SK-N-SH (cell line): ENCODE measurements around the gene TSHZ2. TPM values are rescaled to one million over a fixed set of nuclear protein-coding genes. Genes with fewer than 3 reads are reported as not detected.

ENCODE experiments used
- CTCF ChIA-PET: fragments of 300-600, 350-600 bp; formaldehyde crosslinking; extraction: SDS; loops from one replicate; lab custom pipeline; 2021; lab: Yijun Ruan, JAX
- POLR2A ChIA-PET: fragments of 350-600 bp; sonication (Branson Sonifier 250); formaldehyde crosslinking; extraction: SDS; loops from one replicate; lab custom pipeline; 2020; ENCODE audit warnings: antibody characterized with exemption, inconsistent platforms; lab: Yijun Ruan, JAX
- DNase-seq: peaks from one replicate; pipeline ENCODE4 v3.0.0; 2012
- H2AFZ ChIP-seq: fragments of 200-600 bp; sonication (generic); 2 replicates; pipeline ENCODE4 v1.8.1; 2016; ENCODE audit warnings: antibody characterized with exemption, mild to moderate bottlenecking, low read depth
- H3F3A ChIP-seq: fragments of 200-600 bp; sonication (generic); replicated peaks from 2 replicates; pipeline ENCODE3; 2016; ENCODE audit warnings: antibody characterized with exemption, mild to moderate bottlenecking; ENCODE audit not compliant: insufficient read depth
- H3K27ac ChIP-seq, 2 experiments: fragments of 200-500 bp in 1 of 2; fragments of 200-600 bp in 1 of 2; sonication (Bioruptor generic) in 1 of 2; sonication (generic), shearing (Covaris generic) in 1 of 2; 2 replicates each; pipeline versions ENCODE4 v1.5.1 to v1.6.1; 2014 to 2016; ENCODE audit warnings: low read depth in 2 of 2, inconsistent platforms in 1 of 2, low read length in 1 of 2, mild to moderate bottlenecking in 1 of 2, mixed read lengths in 1 of 2
- H3K27me3 ChIP-seq: fragments of 200-600 bp; sonication (generic), shearing (Covaris generic); 2 replicates; pipeline ENCODE4 v1.6.1; 2016; ENCODE audit warnings: mixed run types; ENCODE audit not compliant: insufficient read depth
- H3K36me3 ChIP-seq, 2 experiments: fragments of 200-500 bp in 1 of 2; fragments of 200-600 bp in 1 of 2; sonication (Bioruptor generic) in 1 of 2; sonication (generic) in 1 of 2; replicated peaks in 1 of 2; 2 replicates each; pipeline versions ENCODE3 to v1.5.1; 2014 to 2016; ENCODE audit warnings: low read length in 1 of 2, mild to moderate bottlenecking in 1 of 2; ENCODE audit not compliant: insufficient read depth in 2 of 2, control insufficient read depth in 1 of 2
- H3K4me1 ChIP-seq, 2 experiments: fragments of 200-500 bp in 1 of 2; fragments of 200-600 bp in 1 of 2; sonication (Bioruptor generic) in 1 of 2; sonication (generic), shearing (Covaris generic) in 1 of 2; 2 replicates each; pipeline versions ENCODE4 v1.5.1 to v1.6.1; 2014 to 2016; ENCODE audit warnings: low read depth in 1 of 2, low read length in 1 of 2, mixed run types in 1 of 2; ENCODE audit not compliant: insufficient read depth in 2 of 2, control insufficient read depth in 1 of 2
- H3K4me2 ChIP-seq: fragments of 200-600 bp; sonication (generic), shearing (Covaris generic); 2 replicates; pipeline ENCODE4 v1.6.1; 2017; ENCODE audit warnings: mixed run types
- H3K4me3 ChIP-seq, 2 experiments: fragments of 200-500 bp in 1 of 2; fragments of 200-600 bp in 1 of 2; sonication (Bioruptor generic) in 1 of 2; sonication (generic), shearing (Covaris generic) in 1 of 2; 2 replicates each; pipeline versions ENCODE4 v1.5.1 to v1.8.1; 2014 to 2016; ENCODE audit warnings: low read depth in 2 of 2, inconsistent platforms in 1 of 2, low read length in 1 of 2, mild to moderate bottlenecking in 1 of 2, mixed read lengths in 1 of 2, moderate library complexity in 1 of 2
- H3K79me2 ChIP-seq: fragments of 200-600 bp; sonication (generic); 2 replicates; pipeline ENCODE4 v1.8.1; 2017; ENCODE audit warnings: mild to moderate bottlenecking; ENCODE audit not compliant: insufficient read depth
- H3K9ac ChIP-seq: fragments of 200-600 bp; sonication (generic); 2 replicates; pipeline ENCODE4 v1.6.1; 2017; ENCODE audit warnings: mixed run types
- H3K9me2 ChIP-seq: fragments of 200-600 bp; sonication (generic); 2 replicates; pipeline ENCODE4 v1.6.1; 2017; ENCODE audit warnings: mixed run types
- H3K9me3 ChIP-seq: fragments of 200-600 bp; sonication (generic); 2 replicates; pipeline ENCODE4 v1.6.1; 2017; ENCODE audit warnings: mixed run types, mild to moderate bottlenecking, moderate library complexity
- H4K20me1 ChIP-seq: fragments of 200-600 bp; sonication (generic); 2 replicates; pipeline ENCODE4 v1.6.1; 2017; ENCODE audit warnings: mild to moderate bottlenecking, mixed run types; ENCODE audit not compliant: insufficient read depth
- EP300 ChIP-seq, 2 experiments: IDR thresholded peaks; 2 replicates each; pipeline versions ENCODE4 v1.4.0 to v1.6.1; 2012; ENCODE audit warnings: borderline replicate concordance in 1 of 2, low read depth in 1 of 2, low read length in 1 of 2
- FOXJ3 ChIP-seq: sonication (generic); formaldehyde crosslinking; IDR thresholded peaks from 2 replicates; pipeline ENCODE4 v1.5.1; 2020; ENCODE audit warnings: mild to moderate bottlenecking, missing genetic modification reagents
- FOXM1 ChIP-seq: IDR thresholded peaks from 2 replicates; pipeline ENCODE4 v1.4.0; 2012; ENCODE audit warnings: low read depth, mild to moderate bottlenecking
- GABPA ChIP-seq: IDR thresholded peaks from 2 replicates; pipeline ENCODE4 v1.4.0; 2012; ENCODE audit warnings: low read depth, mild to moderate bottlenecking
- GATA2 ChIP-seq: sonication (generic); formaldehyde crosslinking; IDR thresholded peaks from 2 replicates; pipeline ENCODE4 v1.5.0; 2020; ENCODE audit warnings: mild to moderate bottlenecking, missing genetic modification reagents
- JUND ChIP-seq: IDR thresholded peaks from 2 replicates; pipeline ENCODE4 v1.4.0; 2012
- NRF1 ChIP-seq: IDR thresholded peaks from 2 replicates; pipeline ENCODE4 v1.6.1; 2012; ENCODE audit warnings: low read depth, mild to moderate bottlenecking, low read length
- POLR2AphosphoS5 ChIP-seq: IDR thresholded peaks from 2 replicates; pipeline ENCODE4 v1.6.1; 2012; ENCODE audit warnings: low read depth, low read length
- RCOR1 ChIP-seq: fragments of 150-350 bp; IDR thresholded peaks from 2 replicates; pipeline ENCODE4 v1.6.1; 2017; ENCODE audit warnings: antibody characterized with exemption, low read length
- RXRA ChIP-seq: IDR thresholded peaks from 2 replicates; pipeline ENCODE4 v1.4.0; 2012; ENCODE audit warnings: low read depth, mild to moderate bottlenecking, borderline replicate concordance
- TAF1 ChIP-seq: IDR thresholded peaks from 2 replicates; pipeline ENCODE4 v1.6.1; 2012; ENCODE audit warnings: low read depth, mild to moderate bottlenecking, low read length, moderate library complexity, borderline replicate concordance
- TCF12 ChIP-seq: IDR thresholded peaks from 2 replicates; pipeline ENCODE4 v1.4.0; 2012
- USF2 ChIP-seq: fragments of 150-350 bp; IDR thresholded peaks from 2 replicates; pipeline ENCODE4 v1.6.1; 2017; ENCODE audit warnings: antibody characterized with exemption, low read length, low read depth, borderline replicate concordance
- YY1 ChIP-seq: IDR thresholded peaks from 2 replicates; pipeline ENCODE4 v1.4.0; 2012; ENCODE audit warnings: low read depth, mild to moderate bottlenecking
- WGBS: methylation state at CpG from one replicate; pipeline ENCODE4 v1.1.6; 2017; ENCODE audit warnings: low lambda C conversion rate; 5-methylcytosine and 5-hydroxymethylcytosine counted together
- polyA plus RNA-seq, 3 experiments: library from polyadenylated mRNA; depleted of rRNA; stranded (reverse); fragments of >200 nt; gene quantifications; 2 replicates each; pipeline ENCODE4 v1.2.3, GENCODE V29; 2012

Gene TSHZ2
- polyA plus RNA-seq, 1 of the 3 experiments (the other 2 are of a cell fraction) = 0.13 TPM

DNA sequence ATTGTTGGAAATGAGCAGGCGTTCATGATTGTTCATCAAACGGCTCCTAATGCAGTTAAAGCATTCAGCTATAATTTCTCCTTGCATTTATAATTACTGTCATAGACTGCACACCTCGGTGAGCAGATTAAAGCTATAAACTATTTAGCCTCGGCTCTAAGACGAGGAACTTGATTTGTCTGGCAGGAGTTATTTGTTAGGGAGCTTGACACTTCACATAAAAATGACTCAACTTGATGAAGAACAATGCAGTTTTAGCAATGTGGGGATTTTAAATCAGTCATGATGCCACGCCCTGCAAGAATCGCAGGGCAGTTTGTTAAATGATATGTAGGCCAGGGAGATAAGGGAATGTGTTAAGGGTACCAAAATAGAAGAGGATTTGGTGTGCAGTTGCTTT lies 290.2 kb downstream of the TSHZ2 start:
- H3K27ac ChIP-seq = no peak overlapping the region
- no peaks in the 10 kb centered on the region for H3K4me1 ChIP-seq
- no peak overlapping the region for H3K9ac ChIP-seq
- H2AFZ ChIP-seq = no peak overlapping the region
- no peaks in the 10 kb centered on the region for H3K36me3 ChIP-seq
- ChIA-PET POLR2A (no interaction called here), CTCF (interaction anchor here (0.6 kb wide), 1 partner anchor 11 kb away, joined by 3 read pairs; no protein-coding TSS in a partner anchor)
- no peak overlapping the region for H3K4me3 ChIP-seq
- TF ChIP-seq FOXM1 (no peak), NRF1 (no peak), YY1 (no peak), JUND (no peak), GATA2 (CRISPR knock-in tag) (no peak), USF2 (no peak), RXRA (no peak), GABPA (no peak), FOXJ3 (CRISPR knock-in tag) (no peak), POLR2AphosphoS5 (no peak), TCF12 (no peak), EP300 (IDR thresholded peaks at IDR 0.05; ENCODE audit: borderline replicate concordance in 1 of 2, low read depth in 1 of 2, low read length in 1 of 2) (no peak)
- no peaks in the 10 kb centered on the region for H3K9me2 ChIP-seq
- no peaks in the 10 kb centered on the region for H3K79me2 ChIP-seq
- WGBS = 37% methylated on average over 7 of the region's 7 CpGs
- no peak overlapping the region for H3K4me2 ChIP-seq
- H3K9me3 ChIP-seq = no peaks in the 10 kb centered on the region
- no peaks in the 10 kb centered on the region for H3K27me3 ChIP-seq
- DNase-seq = no peak
- no peaks in the 10 kb centered on the region for H3F3A ChIP-seq
- H4K20me1 ChIP-seq = no peaks in the 10 kb centered on the region

DNA sequence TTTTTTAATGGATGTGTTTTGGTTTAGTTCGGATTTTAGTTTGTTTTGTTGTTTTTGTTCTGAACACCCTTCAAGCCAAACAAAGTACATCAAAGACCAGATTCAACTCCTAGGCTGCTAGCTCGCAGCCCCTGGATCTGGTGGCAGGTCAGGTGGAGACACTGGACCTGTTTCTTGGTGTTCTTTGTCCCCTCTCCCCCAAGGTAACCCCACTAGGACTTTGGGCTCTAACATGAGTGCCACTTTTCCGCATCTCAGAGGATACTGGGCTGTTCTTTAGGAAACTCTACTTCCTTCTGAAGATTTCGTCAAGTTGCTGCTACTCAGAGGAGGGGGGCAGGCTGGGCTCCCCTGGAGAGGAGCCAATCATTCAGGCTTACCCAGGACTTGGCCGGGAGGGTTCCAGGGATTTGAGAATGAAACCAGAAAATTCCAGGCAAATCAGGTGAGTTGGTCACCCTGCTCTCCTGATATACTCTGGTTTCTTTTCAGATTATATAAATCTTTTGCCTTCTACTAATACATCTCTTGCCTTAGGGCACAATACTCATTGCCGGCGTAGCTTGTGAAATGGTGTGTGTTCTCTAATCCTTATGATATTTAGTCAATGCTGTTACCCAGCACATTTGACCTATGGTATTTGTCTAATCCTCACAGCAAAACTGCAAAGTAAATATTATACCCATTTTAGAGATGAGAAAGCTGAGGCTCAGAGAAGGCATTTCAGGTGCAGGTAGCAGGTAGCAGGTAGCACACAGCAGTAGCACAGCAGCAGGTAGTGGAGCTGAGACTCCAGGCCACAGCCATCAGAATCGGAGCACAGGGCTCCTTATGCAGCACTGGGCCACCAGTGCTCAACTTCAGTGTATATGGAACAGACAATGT lies 291.6 kb downstream of the TSHZ2 start:
- no peaks in the 10 kb centered on the region for H3F3A ChIP-seq
- no peaks in the 10 kb centered on the region for H3K9me2 ChIP-seq
- POLR2A ChIA-PET = no interaction called here
- no peak overlapping the region for H3K4me3 ChIP-seq
- H3K36me3 ChIP-seq = no peaks in the 10 kb centered on the region
- DNase-seq = no peak
- H3K27ac ChIP-seq = no peak overlapping the region
- no peak overlapping the region for H2AFZ ChIP-seq
- TF ChIP-seq TCF12 = no peak
- no peak for TF ChIP-seq POLR2AphosphoS5
- TF ChIP-seq RCOR1 = no peak
- no peak for TF ChIP-seq TAF1
- WGBS = 39% methylated on average over 8 of the region's 8 CpGs
- no peaks in the 10 kb centered on the region for H3K79me2 ChIP-seq
- CTCF ChIA-PET = interaction anchor here (1.2 to 1.3 kb wide), 2 partner anchors 7 to 26 kb away, joined by 3 to 4 read pairs; no protein-coding TSS in a partner anchor
- no peaks in the 10 kb centered on the region for H3K27me3 ChIP-seq
- no peak overlapping the region for H3K4me2 ChIP-seq
- no peaks in the 10 kb centered on the region for H3K9me3 ChIP-seq
- H3K9ac ChIP-seq = no peak overlapping the region
- no peaks in the 10 kb centered on the region for H4K20me1 ChIP-seq
- no peaks in the 10 kb centered on the region for H3K4me1 ChIP-seq
